GM23248 (cell line): ENCODE data around the gene SNAI3. TPM values are rescaled to one million over a fixed set of nuclear protein-coding genes. Genes with fewer than 3 reads are reported as not detected.

Experiments
- DNase-seq: peaks from one replicate; pipeline ENCODE4 v3.0.0-alpha.2; 2015
- H2AFZ ChIP-seq: fragments of 200-600 bp; sonication (generic); 2 replicates; pipeline ENCODE4 v1.6.1; 2016; ENCODE audit warnings: antibody characterized with exemption
- H3F3A ChIP-seq: fragments of 200-600 bp; sonication (generic); 2 replicates; pipeline ENCODE4 v1.6.1; 2016; ENCODE audit warnings: mild to moderate bottlenecking, antibody characterized with exemption, mixed run types; ENCODE audit not compliant: insufficient read depth
- H3K27ac ChIP-seq: fragments of 200-600 bp; sonication (generic); 2 replicates; pipeline ENCODE4 v1.5.1; 2016; ENCODE audit warnings: mild to moderate bottlenecking
- H3K27me3 ChIP-seq: fragments of 200-600 bp; sonication (generic); replicated peaks from 2 replicates; pipeline ENCODE4 v1.6.1; 2016; ENCODE audit warnings: mild to moderate bottlenecking; ENCODE audit not compliant: insufficient read depth
- H3K36me3 ChIP-seq: fragments of 200-600 bp; sonication (generic); 2 replicates; pipeline ENCODE4 v1.6.1; 2016; ENCODE audit warnings: low read depth, mild to moderate bottlenecking
- H3K4me1 ChIP-seq: fragments of 200-600 bp; sonication (generic); 2 replicates; pipeline ENCODE4 v1.6.1; 2016; ENCODE audit warnings: mild to moderate bottlenecking; ENCODE audit not compliant: insufficient read depth
- H3K4me2 ChIP-seq: fragments of 200-600 bp; sonication (generic); one replicate; pipeline ENCODE4 v1.6.1; 2016; ENCODE audit warnings: mild to moderate bottlenecking; ENCODE audit not compliant: unreplicated experiment
- H3K4me3 ChIP-seq: fragments of 200-600 bp; sonication (generic); 2 replicates; pipeline ENCODE4 v1.5.1; 2016; ENCODE audit warnings: mild to moderate bottlenecking
- H3K79me2 ChIP-seq: fragments of 200-600 bp; sonication (generic); 2 replicates; pipeline ENCODE4 v1.6.1; 2016; ENCODE audit warnings: mild to moderate bottlenecking; ENCODE audit not compliant: insufficient read depth
- H3K9ac ChIP-seq: fragments of 200-600 bp; sonication (generic); 2 replicates; pipeline ENCODE4 v1.6.1; 2016; ENCODE audit warnings: mild to moderate bottlenecking
- H3K9me2 ChIP-seq: fragments of 200-600 bp; sonication (generic); 2 replicates; pipeline ENCODE4 v1.6.1; 2016; ENCODE audit warnings: mixed run types, mild to moderate bottlenecking, moderate library complexity; ENCODE audit not compliant: insufficient read depth
- H3K9me3 ChIP-seq: fragments of 200-600 bp; sonication (generic); one replicate; pipeline ENCODE4 v1.6.1; 2017; ENCODE audit warnings: low read depth
- H4K20me1 ChIP-seq: fragments of 200-600 bp; sonication (generic); 2 replicates; pipeline ENCODE4 v1.6.0; 2016; ENCODE audit not compliant: insufficient read depth
- EZH2 ChIP-seq: fragments of 200-600 bp; sonication (generic); IDR thresholded peaks from 2 replicates; pipeline ENCODE4 v1.6.1; 2018; ENCODE audit warnings: antibody characterized with exemption, mild to moderate bottlenecking; ENCODE audit not compliant: insufficient read depth, poor library complexity, severe bottlenecking
- EZH2phosphoT487 ChIP-seq: fragments of 200-600 bp; sonication (generic); IDR thresholded peaks from 2 replicates; pipeline ENCODE4 v1.6.1; 2018; ENCODE audit warnings: antibody characterized with exemption, moderate library complexity, mild to moderate bottlenecking, low read depth; ENCODE audit not compliant: insufficient read depth
- WGBS, 2 experiments: methylation state at CpG; one replicate each; pipeline ENCODE4 v1.1.6; 2015 to 2017; ENCODE audit warnings: low lambda C conversion rate in 2 of 2, low coverage in 1 of 2; ENCODE audit errors: missing lambda C conversion rate in 2 of 2; 5-methylcytosine and 5-hydroxymethylcytosine counted together
- in situ Hi-C: fragments of 300-500 bp; cut with MboI; formaldehyde crosslinking; loops from 2 replicates; pipeline ENCODE4 v1.15.0; 2020
- polyA plus RNA-seq: library from polyadenylated mRNA; unstranded; fragments of >200 nt; fragmentation: Nextera tagmentation; extraction: Ambion mirVana; gene quantifications from 2 replicates; pipeline ENCODE4 v1.2.1, GENCODE V29; 2016
- total RNA-seq: library from RNA; depleted of rRNA; stranded (reverse); fragments of >200 nt; shearing (Covaris generic); gene quantifications from 2 replicates; pipeline ENCODE4 v1.2.3, GENCODE V29; 2014

Gene SNAI3
- total and polyA plus RNA-seq, 2 experiments from 2014 or later, result 0.71 TPM; not detected in 1

DNA sequence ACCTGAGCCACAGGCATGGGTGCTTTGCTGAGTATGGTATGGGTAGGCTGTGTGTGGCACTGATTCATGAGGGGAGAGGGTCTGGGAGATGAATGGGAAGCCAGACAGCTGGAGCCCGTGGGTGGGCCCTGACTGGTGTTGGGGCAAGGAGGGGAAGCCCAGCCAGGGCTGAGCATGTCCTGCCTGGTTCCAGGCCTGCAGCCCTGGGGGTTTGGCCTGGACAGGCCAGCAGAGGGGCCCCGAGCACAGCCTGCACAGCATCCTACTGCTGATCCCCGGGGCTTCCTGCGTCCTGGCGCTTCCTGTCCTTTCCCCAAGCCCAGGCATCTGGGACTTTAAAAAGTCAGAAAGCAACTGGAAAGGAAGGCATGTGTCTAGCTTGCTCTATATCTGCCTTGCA is 18.8 kb downstream of the SNAI3 start:
- H3F3A ChIP-seq, result no peaks in the 10 kb centered on the region
- in situ Hi-C loops, result no loop called here
- no peak overlapping the region for H2AFZ ChIP-seq
- no peaks in the 10 kb centered on the region for H3K36me3 ChIP-seq
- H3K4me1 ChIP-seq, result no peaks in the 10 kb centered on the region
- no peak overlapping the region for H3K9ac ChIP-seq
- no peaks in the 10 kb centered on the region for H4K20me1 ChIP-seq
- no peaks in the 10 kb centered on the region for H3K9me2 ChIP-seq
- no peak overlapping the region for H3K4me2 ChIP-seq
- DNase-seq, result no peak
- H3K79me2 ChIP-seq, result peaks cover 4% of the 10 kb centered on the region
- H3K9me3 ChIP-seq, result no peaks in the 10 kb centered on the region
- TF ChIP-seq EZH2phosphoT487 (no peak), EZH2 (no peak)
- WGBS, 2 experiments, result 93 to 96% methylated on average over 3 to 5 of the region's 5 CpGs
- H3K27me3 ChIP-seq, result no peaks in the 10 kb centered on the region
- no peak overlapping the region for H3K27ac ChIP-seq
- H3K4me3 ChIP-seq, result no peak overlapping the region

DNA sequence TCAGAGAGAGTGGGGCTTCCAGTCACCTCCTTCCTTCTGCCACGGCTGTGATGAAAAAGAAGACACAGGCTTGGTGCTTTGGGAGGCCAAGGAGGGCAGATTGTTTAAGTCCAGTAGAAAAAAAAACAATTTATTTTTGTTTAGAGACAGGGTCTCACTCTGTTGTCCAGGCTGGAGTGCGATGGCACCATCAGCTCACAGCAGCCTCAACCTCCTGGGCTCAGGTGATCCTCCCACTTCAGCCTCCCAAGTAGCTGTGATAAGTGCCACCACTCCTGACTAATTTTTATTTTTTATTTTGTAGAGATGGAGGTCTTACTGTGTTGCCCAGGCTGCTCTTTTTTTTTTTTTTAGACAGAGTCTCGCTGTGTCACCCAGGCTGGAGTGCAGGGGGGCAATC is 20.7 kb downstream of the SNAI3 start:
- in situ Hi-C loops, result no loop called here
- Histone ChIP-seq H3K79me2 (peaks cover 14% of the 10 kb centered on the region), H2AFZ (no peak overlapping the region), H3K27me3 (no peaks in the 10 kb centered on the region), H3K9ac (no peak overlapping the region), H4K20me1 (no peaks in the 10 kb centered on the region), H3K9me3 (no peaks in the 10 kb centered on the region), H3K27ac (no peak overlapping the region), H3F3A (no peaks in the 10 kb centered on the region), H3K4me1 (0 out of 2 replicates have a peak, but pooled peaks cover 4% of the 10 kb centered on the region), H3K4me2 (no peak overlapping the region), H3K36me3 (no peaks in the 10 kb centered on the region), H3K4me3 (no peak overlapping the region), H3K9me2 (no peaks in the 10 kb centered on the region)
- TF ChIP-seq EZH2 (no peak), EZH2phosphoT487 (no peak)
- no peak for DNase-seq
- 91 to 100% methylated on average over 3 of the region's 3 CpGs for WGBS, 2 experiments

DNA sequence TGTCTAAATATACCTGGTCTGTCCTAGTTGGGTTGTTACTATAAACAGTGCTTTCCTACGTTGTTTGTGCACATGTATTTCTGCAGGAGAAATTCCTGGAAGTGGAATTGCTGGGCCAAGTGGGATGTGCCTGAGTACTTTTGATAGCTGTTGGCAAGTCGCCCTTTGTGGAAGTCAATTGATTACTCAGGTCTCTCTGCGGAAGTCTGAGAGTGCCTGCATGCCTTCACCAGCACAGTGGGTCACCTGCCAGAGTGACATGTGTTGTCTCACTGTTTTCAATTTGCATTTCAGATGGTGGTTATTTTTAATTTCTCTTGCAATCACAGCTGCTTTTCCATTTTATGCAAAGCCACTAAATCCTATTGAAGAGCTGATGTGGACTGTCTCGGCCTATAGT is 21.2 kb downstream of the SNAI3 start:
- no peak overlapping the region for H2AFZ ChIP-seq
- no peak overlapping the region for H3K9ac ChIP-seq
- no peak overlapping the region for H3K4me2 ChIP-seq
- in situ Hi-C loops, result no loop called here
- H3K27me3 ChIP-seq, result no peaks in the 10 kb centered on the region
- no peaks in the 10 kb centered on the region for H3K36me3 ChIP-seq
- H3K4me3 ChIP-seq, result no peak overlapping the region
- 0 out of 2 replicates have a peak, but pooled peaks cover 4% of the 10 kb centered on the region for H3K4me1 ChIP-seq
- no peaks in the 10 kb centered on the region for H3K9me2 ChIP-seq
- no peak for DNase-seq
- H4K20me1 ChIP-seq, result no peaks in the 10 kb centered on the region
- TF ChIP-seq EZH2 (no peak), EZH2phosphoT487 (no peak)
- H3F3A ChIP-seq, result no peaks in the 10 kb centered on the region
- H3K9me3 ChIP-seq, result no peaks in the 10 kb centered on the region
- peaks cover 18% of the 10 kb centered on the region for H3K79me2 ChIP-seq
- 82 to 88% methylated on average over 4 of the region's 4 CpGs for WGBS, 2 experiments
- no peak overlapping the region for H3K27ac ChIP-seq

DNA sequence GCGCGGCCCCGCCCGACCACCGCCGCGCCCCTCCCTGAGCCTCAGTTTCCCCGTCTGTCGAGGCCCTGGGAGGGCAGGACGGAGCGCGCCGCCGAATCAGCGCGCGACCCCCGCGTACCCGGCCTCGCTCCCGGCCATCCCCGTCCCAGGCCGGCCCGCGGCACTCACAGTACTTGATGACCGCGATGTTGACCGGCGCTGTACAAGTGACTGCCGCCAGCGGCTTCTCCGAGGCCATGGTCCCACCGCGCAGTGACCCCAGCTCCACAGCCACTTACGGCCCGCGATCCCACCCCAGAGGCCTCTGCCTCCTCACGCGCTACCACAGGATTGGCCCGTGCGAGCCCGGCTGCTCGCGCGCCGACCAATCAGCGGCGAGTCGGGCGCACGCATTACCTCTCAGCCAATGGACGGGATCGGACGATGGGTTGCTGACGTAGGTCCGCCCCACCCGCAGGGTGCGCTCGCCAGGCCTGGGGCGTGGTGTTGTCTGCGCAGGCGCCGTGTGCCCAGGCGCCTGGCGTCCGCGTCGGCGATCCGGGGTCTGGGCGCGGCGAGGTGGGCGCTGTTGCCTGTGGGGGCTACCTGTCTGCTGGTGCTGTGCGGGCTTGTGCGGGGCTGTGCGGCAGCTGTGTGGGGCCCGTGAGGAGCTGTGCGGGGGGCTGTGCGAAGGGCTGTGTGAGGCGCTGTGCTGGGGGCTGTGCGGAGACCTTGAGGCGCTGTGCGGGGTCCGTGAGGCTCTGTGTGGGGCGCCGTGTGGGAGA is 23.3 kb downstream of the SNAI3 start, which contains the start of gene MVD:
TSS of gene MVD (minus strand) at position 249 of the 764 bp plus-strand sequence. CDS start at position 238, 11 bp downstream.
- WGBS, 2 experiments, result 1% methylated on average over 64 to 73 of the region's 88 CpGs
- Histone ChIP-seq H3K9me2 (no peaks in the 10 kb centered on the region), H3K27me3 (no peaks in the 10 kb centered on the region), H3K27ac (peak within 1 kb of the TSS; percentile 57), H4K20me1 (no peaks in the 10 kb centered on the region), H3K36me3 (no peaks in the 10 kb centered on the region), H3K4me3 (peak within 1 kb of the TSS; percentile 80), H3K4me1 (0 out of 2 replicates have a peak, but pooled peaks cover 4% of the 10 kb centered on the region), H3K9me3 (no peaks in the 10 kb centered on the region), H3K9ac (peak within 1 kb of the TSS; percentile 91), H3F3A (no peaks in the 10 kb centered on the region), H3K79me2 (peaks cover 23% of the 10 kb centered on the region), H3K4me2 (peak within 1 kb of the TSS; percentile 88), H2AFZ (peak within 1 kb of the TSS; percentile 92)
- DNase-seq, result peak; percentile 99
- TF ChIP-seq EZH2phosphoT487, result no peak
- TF ChIP-seq EZH2, result no peak
- in situ Hi-C loops, result no loop called here
